Sigmoid colon (tissue), 7 donors: ENCODE measurements around the gene SMARCAL1. TPM values are rescaled to one million over a fixed set of nuclear protein-coding genes. Genes with fewer than 3 reads are reported as not detected.

ENCODE experiments used
- DNase-seq: peaks from one replicate; pipeline ENCODE4 v3.0.0-alpha.2; 2019
- H3K27ac ChIP-seq, 4 donors: fragments of 200-600 bp; sonication (generic); one replicate each; pipeline ENCODE4 v1.5.1; 2016 to 2019; ENCODE audit warnings: mild to moderate bottlenecking in 1 of 4
- H3K27me3 ChIP-seq, 3 donors: fragments of 200-600 bp; sonication (generic); one replicate each; pipeline ENCODE4 v1.5.1; 2019; ENCODE audit warnings: mild to moderate bottlenecking in 1 of 3
- H3K36me3 ChIP-seq, 4 donors: fragments of 200-600 bp; sonication (generic); one replicate each; pipeline ENCODE4 v1.5.1; 2016 to 2019
- H3K4me1 ChIP-seq, 4 donors: fragments of 200-600 bp; sonication (generic); one replicate each; pipeline ENCODE4 v1.5.1; 2017 to 2019
- H3K4me3 ChIP-seq, 4 donors: fragments of 200-600 bp; sonication (generic); one replicate each; pipeline ENCODE4 v1.5.1; 2017 to 2019; ENCODE audit warnings: mild to moderate bottlenecking in 2 of 4, moderate library complexity in 1 of 4
- H3K9me3 ChIP-seq, 4 donors: fragments of 200-600 bp in 3 of 4; sonication (generic) in 3 of 4; one replicate each; pipeline versions ENCODE4 v1.5.1 to v1.6.1; 2013 to 2019
- CTCF ChIP-seq, 4 experiments: fragments of 450-650 bp in 3 of 4; fragments of 200-600 bp in 1 of 4; IDR thresholded peaks; one replicate each; pipeline ENCODE4 v1.5.1; 2016 to 2019; ENCODE audit warnings: antibody characterized with exemption in 4 of 4, mild to moderate bottlenecking in 3 of 4, moderate library complexity in 2 of 4
- EP300 ChIP-seq, 4 donors: sonication (generic); formaldehyde crosslinking; IDR thresholded peaks; one replicate each; pipeline ENCODE4 v1.6.1; 2017; ENCODE audit warnings: antibody characterized with exemption in 4 of 4
- POLR2A ChIP-seq, 2 donors: fragments of 450-650 bp; IDR thresholded peaks; one replicate each; pipeline ENCODE4 v1.6.1; 2016; ENCODE audit warnings: antibody characterized with exemption in 2 of 2, mild to moderate bottlenecking in 2 of 2, moderate library complexity in 2 of 2
- POLR2AphosphoS5 ChIP-seq, 4 donors: sonication (generic); formaldehyde crosslinking; IDR thresholded peaks; one replicate each; pipeline ENCODE4 v1.6.1; 2017; ENCODE audit warnings: antibody characterized with exemption in 4 of 4
- WGBS, 2 donors: extraction: QIAGEN DNeasy Blood & Tissue Kit; methylation state at CpG; one replicate each; pipeline ENCODE4 v1.1.7; 2013; 5-methylcytosine and 5-hydroxymethylcytosine counted together
- intact Hi-C: fragments of 100-400 bp; cut with DNase I; formaldehyde crosslinking; loops from one replicate; pipeline ENCODE4 v1.15.1; 2023
- polyA plus RNA-seq, 3 donors: library from polyadenylated mRNA; stranded (reverse); fragments of 200-250 nt; gene quantifications; one replicate each; pipeline ENCODE4 v1.2.3, GENCODE V29; 2013
- total RNA-seq, 4 donors: library from RNA; depleted of rRNA; stranded (reverse); fragments of >200 nt; gene quantifications; one replicate each; pipeline ENCODE4 v1.1.0, GENCODE V29; 2016
- donor health status: healthy with polysubstance abuse.
- donor health status: Bipolar disorder and iron deficiency.
- donor health status: healthy.

The SMARCAL1 gene
- total and polyA plus RNA-seq, 7 donors: 7.5 to 21.3 (median 12.3) TPM

GRCh38 chr2:216391401-216391800 lies 20.9 kb upstream of the SMARCAL1 start:
- H3K4me1 ChIP-seq: no peaks in the 10 kb centered on the region
- DNase-seq: no peak
- H3K9me3 ChIP-seq: peaks cover 0 to 2% (median 0%) of the 10 kb centered on the region in 4 donors
- no peak overlapping the region for H3K27ac ChIP-seq
- no peaks in the 10 kb centered on the region for H3K27me3 ChIP-seq
- no peak overlapping the region for H3K4me3 ChIP-seq
- H3K36me3 ChIP-seq: no peaks in the 10 kb centered on the region
- intact Hi-C loops: no loop called here
- TF ChIP-seq POLR2A (IDR thresholded peaks at IDR 0.05) (no peak), EP300 (IDR thresholded peaks at IDR 0.05) (no peak), POLR2AphosphoS5 (IDR thresholded peaks at IDR 0.05) (no peak), CTCF (IDR thresholded peaks at IDR 0.05) (no peak)
- WGBS, 2 donors: 84 to 90% methylated on average over 6 of the region's 6 CpGs

GRCh38 chr2:216392018-216392562 lies 20.2 kb upstream of the SMARCAL1 start:
- peaks cover 0 to 2% (median 0%) of the 10 kb centered on the region in 4 donors for H3K9me3 ChIP-seq
- TF ChIP-seq EP300 (IDR thresholded peaks at IDR 0.05): no peak
- TF ChIP-seq CTCF (IDR thresholded peaks at IDR 0.05): no peak
- TF ChIP-seq POLR2AphosphoS5 (IDR thresholded peaks at IDR 0.05): no peak
- TF ChIP-seq POLR2A (IDR thresholded peaks at IDR 0.05): no peak
- H3K27me3 ChIP-seq: no peaks in the 10 kb centered on the region
- H3K36me3 ChIP-seq: no peaks in the 10 kb centered on the region
- intact Hi-C loops: no loop called here
- DNase-seq: no peak
- WGBS, 2 donors: 88% methylated on average over 6 of the region's 6 CpGs
- H3K4me3 ChIP-seq: no peak overlapping the region
- no peak overlapping the region for H3K27ac ChIP-seq
- H3K4me1 ChIP-seq: no peaks in the 10 kb centered on the region

- H3K27me3 ChIP-seq: no peaks in the 10 kb centered on the region
- TF ChIP-seq EP300 (IDR thresholded peaks at IDR 0.05) (no peak), CTCF (IDR thresholded peaks at IDR 0.05) (no peak), POLR2AphosphoS5 (IDR thresholded peaks at IDR 0.05) (no peak), POLR2A (IDR thresholded peaks at IDR 0.05) (no peak)
- no peak for DNase-seq
- no peak overlapping the region for H3K4me3 ChIP-seq
- intact Hi-C loops: no loop called here
- no peak overlapping the region for H3K27ac ChIP-seq
- H3K4me1 ChIP-seq: no peaks in the 10 kb centered on the region
- H3K36me3 ChIP-seq: no peaks in the 10 kb centered on the region
- WGBS, 2 donors: 74 to 81% methylated on average over 12 of the region's 12 CpGs
- H3K9me3 ChIP-seq: no peaks in the 10 kb centered on the region
Measured at GRCh38 chr2:216392945-216393840, 19.1 kb upstream of the SMARCAL1 start.

GRCh38 chr2:216394881-216395280 lies 17.4 kb upstream of the SMARCAL1 start:
- Histone ChIP-seq H3K9me3 (no peaks in the 10 kb centered on the region), H3K4me1 (no peaks in the 10 kb centered on the region), H3K27me3 (no peaks in the 10 kb centered on the region), H3K36me3 (no peaks in the 10 kb centered on the region), H3K27ac (no peak overlapping the region), H3K4me3 (no peak overlapping the region)
- intact Hi-C loops: no loop called here
- 52 to 71% methylated on average over 6 of the region's 6 CpGs for WGBS, 2 donors
- no peak for DNase-seq
- TF ChIP-seq POLR2AphosphoS5 (IDR thresholded peaks at IDR 0.05) (no peak), POLR2A (IDR thresholded peaks at IDR 0.05) (no peak), CTCF (IDR thresholded peaks at IDR 0.05) (no peak), EP300 (IDR thresholded peaks at IDR 0.05) (no peak)
